ENCODE measurements around the gene HSP90AB1. TPM values are rescaled to one million over a fixed set of nuclear protein-coding genes. Genes with fewer than 3 reads are reported as not detected.

The HSP90AB1 gene
- total RNA-seq, 1 experiment from 2014 or later, result 1,358 TPM

GRCh38 chr6:44270526-44271405, 23.9 kb downstream of the HSP90AB1 start:
- Histone ChIP-seq H3K4me1 (no peaks in the 10 kb centered on the region), H3K9me3 (replicated peaks) (no peaks in the 10 kb centered on the region), H3K27ac (no peak overlapping the region), H3K27me3 (peaks cover 19% of the 10 kb centered on the region), H3K36me3 (no peaks in the 10 kb centered on the region), H3K4me3 (peak overlapping the region; percentile 48)
- peak; percentile 29 to 42 for DNase-seq

GRCh38 chr6:44271406-44271723, 24.5 kb downstream of the HSP90AB1 start:
- DNase-seq, result no peak
- H3K27me3 ChIP-seq, result peaks cover 19% of the 10 kb centered on the region
- H3K36me3 ChIP-seq, result no peaks in the 10 kb centered on the region
- no peak overlapping the region; the same call in 1 of the 2 replicates for H3K4me3 ChIP-seq
- H3K9me3 ChIP-seq (replicated peaks), result no peaks in the 10 kb centered on the region
- no peaks in the 10 kb centered on the region for H3K4me1 ChIP-seq
- no peak overlapping the region for H3K27ac ChIP-seq

- Histone ChIP-seq H3K36me3 (no peaks in the 10 kb centered on the region), H3K9me3 (replicated peaks) (no peaks in the 10 kb centered on the region), H3K27me3 (peaks cover 19% of the 10 kb centered on the region), H3K4me3 (no peak overlapping the region), H3K4me1 (no peaks in the 10 kb centered on the region), H3K27ac (no peak overlapping the region)
- DNase-seq, result no peak
These were observed 25.0 kb downstream of the HSP90AB1 start for GRCh38 chr6:44271914-44272313.

GRCh38 chr6:44272529-44272928, 25.6 kb downstream of the HSP90AB1 start:
- peaks cover 19% of the 10 kb centered on the region for H3K27me3 ChIP-seq
- H3K4me1 ChIP-seq, result no peaks in the 10 kb centered on the region
- H3K4me3 ChIP-seq, result no peak overlapping the region
- DNase-seq, result no peak
- no peaks in the 10 kb centered on the region for H3K9me3 ChIP-seq (replicated peaks)
- H3K27ac ChIP-seq, result no peak overlapping the region
- H3K36me3 ChIP-seq, result no peaks in the 10 kb centered on the region

GRCh38 chr6:44272999-44273566, 26.2 kb downstream of the HSP90AB1 start:
- H3K9me3 ChIP-seq (replicated peaks), result no peaks in the 10 kb centered on the region
- no peaks in the 10 kb centered on the region for H3K4me1 ChIP-seq
- no peaks in the 10 kb centered on the region for H3K36me3 ChIP-seq
- no peak overlapping the region for H3K27ac ChIP-seq
- H3K27me3 ChIP-seq, result peaks cover 19% of the 10 kb centered on the region
- DNase-seq, result no peak
- H3K4me3 ChIP-seq, result no peak overlapping the region

- Histone ChIP-seq H3K9me3 (replicated peaks) (no peaks in the 10 kb centered on the region), H3K36me3 (no peaks in the 10 kb centered on the region), H3K4me3 (no peak overlapping the region), H3K27ac (no peak overlapping the region), H3K27me3 (peaks cover 17% of the 10 kb centered on the region), H3K4me1 (no peaks in the 10 kb centered on the region)
- DNase-seq, result no peak
These were observed 26.7 kb downstream of the HSP90AB1 start for GRCh38 chr6:44273617-44274016.

- Histone ChIP-seq H3K4me1 (no peaks in the 10 kb centered on the region), H3K4me3 (no peak overlapping the region), H3K9me3 (replicated peaks) (no peaks in the 10 kb centered on the region), H3K27me3 (peaks cover 6% of the 10 kb centered on the region; the same call in 1 of the 2 replicates), H3K27ac (no peak overlapping the region), H3K36me3 (no peaks in the 10 kb centered on the region)
- DNase-seq, result no peak
These were observed 28.4 kb downstream of the HSP90AB1 start for GRCh38 chr6:44275271-44275748.

GRCh38 chr6:44275749-44276648, 29.1 kb downstream of the HSP90AB1 start:
- H3K27ac ChIP-seq, result no peak overlapping the region
- H3K9me3 ChIP-seq (replicated peaks), result no peaks in the 10 kb centered on the region
- H3K4me1 ChIP-seq, result no peaks in the 10 kb centered on the region
- peak overlapping the region; percentile 45 for H3K4me3 ChIP-seq
- peaks cover 6% of the 10 kb centered on the region; the same call in 1 of the 2 replicates for H3K27me3 ChIP-seq
- peak; percentile 31 to 37 for DNase-seq
- no peaks in the 10 kb centered on the region for H3K36me3 ChIP-seq

GRCh38 chr6:44276667-44277640, 30.1 kb downstream of the HSP90AB1 start:
- no peaks in the 10 kb centered on the region for H3K4me1 ChIP-seq
- H3K27me3 ChIP-seq, result no peaks in the 10 kb centered on the region
- no peak overlapping the region for H3K4me3 ChIP-seq

GRCh38 chr6:44277763-44278162, 30.9 kb downstream of the HSP90AB1 start:
- no peak overlapping the region for H3K4me3 ChIP-seq
- no peak overlapping the region for H3K27ac ChIP-seq

More at GRCh38 chr6:44276667-44277640, 30.1 kb downstream of the HSP90AB1 start:
- no peak for DNase-seq
- no peaks in the 10 kb centered on the region for H3K9me3 ChIP-seq (replicated peaks)
- H3K27ac ChIP-seq, result no peak overlapping the region
- H3K36me3 ChIP-seq, result no peaks in the 10 kb centered on the region

GRCh38 chr6:44278315-44278714, 31.4 kb downstream of the HSP90AB1 start:
- H3K9me3 ChIP-seq (replicated peaks), result no peaks in the 10 kb centered on the region
- no peak for DNase-seq
- H3K27ac ChIP-seq, result no peak overlapping the region
- no peaks in the 10 kb centered on the region for H3K27me3 ChIP-seq
- H3K4me1 ChIP-seq, result no peaks in the 10 kb centered on the region
- H3K36me3 ChIP-seq, result no peaks in the 10 kb centered on the region
- H3K4me3 ChIP-seq, result no peak overlapping the region

More at GRCh38 chr6:44277763-44278162, 30.9 kb downstream of the HSP90AB1 start:
- H3K36me3 ChIP-seq, result no peaks in the 10 kb centered on the region
- no peaks in the 10 kb centered on the region for H3K27me3 ChIP-seq
- no peaks in the 10 kb centered on the region for H3K4me1 ChIP-seq
- no peaks in the 10 kb centered on the region for H3K9me3 ChIP-seq (replicated peaks)
- DNase-seq, result no peak

- no peaks in the 10 kb centered on the region for H3K4me1 ChIP-seq
- no peaks in the 10 kb centered on the region for H3K36me3 ChIP-seq
- no peak overlapping the region for H3K27ac ChIP-seq
- no peak for DNase-seq
- no peaks in the 10 kb centered on the region for H3K9me3 ChIP-seq (replicated peaks)
- no peaks in the 10 kb centered on the region for H3K27me3 ChIP-seq
- no peak overlapping the region for H3K4me3 ChIP-seq
These were observed 32.1 kb downstream of the HSP90AB1 start for GRCh38 chr6:44278774-44279697.

GRCh38 chr6:44284121-44284520, 37.2 kb downstream of the HSP90AB1 start:
- no peaks in the 10 kb centered on the region for H3K36me3 ChIP-seq
- DNase-seq, result no peak
- no peaks in the 10 kb centered on the region for H3K27me3 ChIP-seq
- H3K4me3 ChIP-seq, result no peak overlapping the region
- no peaks in the 10 kb centered on the region for H3K4me1 ChIP-seq
- H3K27ac ChIP-seq, result no peak overlapping the region
- no peaks in the 10 kb centered on the region for H3K9me3 ChIP-seq (replicated peaks)

Measured in SJCRH30 (cell line).